Measurements from ENCODE around the gene URB1.
"Not testable (repeated sequence)": the region's sequence is repeated elsewhere in the genome, so short reads cannot be mapped to it uniquely, and the experiment has no call there.

The URB1 gene

DNA sequence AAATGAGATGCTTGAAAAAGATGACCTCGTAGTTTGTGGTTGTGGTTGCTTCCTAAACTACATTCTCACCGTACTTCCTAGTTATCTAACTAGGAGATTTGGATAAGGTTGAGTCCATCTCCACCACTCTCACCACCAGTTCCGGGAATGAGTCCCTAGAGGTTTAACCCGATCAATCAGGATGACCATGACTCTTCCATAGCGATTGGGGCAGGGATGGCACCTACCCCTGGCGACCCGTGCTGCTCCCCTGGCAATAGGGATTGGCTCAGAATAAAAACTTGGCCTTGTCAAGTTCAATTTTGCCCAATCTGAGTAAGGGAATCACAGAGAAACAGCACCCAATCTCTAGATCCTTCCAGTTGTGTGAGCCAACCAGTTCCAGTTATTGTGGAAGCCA, 111.3 kb downstream of the URB1 start:
- DNase-seq: no peak

DNA sequence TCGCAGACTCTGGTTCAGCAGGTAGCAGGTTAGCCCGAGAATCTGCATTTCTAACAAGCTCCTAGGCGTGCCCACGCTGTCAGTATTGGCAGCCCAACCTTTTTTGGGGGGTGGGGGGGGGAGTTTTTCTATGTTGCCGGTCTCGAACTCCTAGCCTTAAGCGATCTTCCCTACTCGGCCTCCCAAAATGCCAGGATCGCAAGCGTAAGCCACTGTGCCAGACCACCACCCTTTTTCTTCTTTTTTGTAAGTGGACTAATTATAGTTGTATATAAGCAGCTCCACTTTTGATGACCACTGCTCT, 113.5 kb downstream of the URB1 start:
- DNase-seq: no peak

GRCh38 chr21:32278518-32279376, 114.1 kb downstream of the URB1 start, which contains the start of gene MIS18A:
MIS18A (minus strand) TSS chr21:32279049; CDS start chr21:32279014, 35 bp downstream.
- DNase-seq: peak; percentile 98 to 100 (median 100)

GRCh38 chr21:32278103-32278502, 114.7 kb downstream of the URB1 start:
- peak; percentile 18 to 28 (median 24) for DNase-seq

GRCh38 chr21:32276671-32277070, 116.1 kb downstream of the URB1 start:
- DNase-seq: no peak

- DNase-seq: no peak
Observed at GRCh38 chr21:32270748-32271147, 122.1 kb downstream of the URB1 start.

DNA sequence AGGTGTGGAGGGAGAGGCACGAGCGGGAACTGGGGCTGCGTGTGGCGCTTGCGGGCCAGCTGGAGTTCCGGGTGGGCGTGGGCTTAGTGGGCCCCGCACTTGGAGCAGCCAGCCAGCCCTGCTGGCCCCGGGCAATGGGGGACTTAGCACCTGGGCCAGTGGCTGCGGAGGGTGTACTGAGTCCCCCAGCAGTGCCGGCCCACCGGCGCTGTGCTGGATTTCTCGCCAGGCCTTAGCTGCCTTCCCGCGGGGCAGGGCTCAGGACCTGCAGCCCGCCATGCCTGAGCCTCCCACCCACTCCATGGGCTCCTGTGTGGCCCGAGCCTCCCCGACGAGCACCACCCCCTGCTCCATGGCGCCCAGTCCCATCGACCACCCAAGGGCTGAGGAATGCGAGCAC, 127.5 kb downstream of the URB1 start:
- not testable (repeated sequence) for DNase-seq

DNA sequence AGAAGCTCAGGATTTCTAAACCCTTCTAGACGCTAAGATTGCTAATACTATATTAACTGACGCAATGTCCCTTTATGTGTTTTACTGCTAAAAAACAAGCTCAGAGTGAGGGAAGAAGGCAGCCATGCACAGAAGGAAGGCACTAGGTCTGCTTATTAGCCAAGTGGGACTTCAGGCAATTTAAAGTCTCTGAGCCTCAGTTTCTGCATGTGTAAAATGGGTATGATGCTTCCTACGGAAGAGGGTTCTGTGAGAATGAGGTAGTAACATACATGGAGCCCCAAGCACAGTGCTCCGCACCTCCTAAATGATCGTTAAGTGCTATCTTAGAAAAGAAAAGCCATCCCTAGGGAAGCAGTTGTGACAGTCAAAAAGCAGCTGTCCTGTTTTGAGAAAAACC, 130.9 kb downstream of the URB1 start:
- no peak for DNase-seq

Measured in suppressor macrophage treated with lipopolysaccharide for 1 hour (primary cell).